Hindlimb muscle (tissue), 1 donor: Measurements from ENCODE around the gene DCC. TPM values are rescaled to one million over a fixed set of nuclear protein-coding genes. Genes with fewer than 3 reads are reported as not detected.

Source experiments
- DNase-seq: peaks from one replicate; pipeline ENCODE4 v3.0.0-alpha.2; 2013
- polyA plus RNA-seq: library from polyadenylated mRNA; unstranded; fragments of 120-200 nt; gene quantifications from one replicate; pipeline ENCODE4 v1.2.1, GENCODE V29; 2013; ENCODE audit not compliant: insufficient read length

Gene DCC
- polyA plus RNA-seq, 1 donor: 0.14 TPM

DNA sequence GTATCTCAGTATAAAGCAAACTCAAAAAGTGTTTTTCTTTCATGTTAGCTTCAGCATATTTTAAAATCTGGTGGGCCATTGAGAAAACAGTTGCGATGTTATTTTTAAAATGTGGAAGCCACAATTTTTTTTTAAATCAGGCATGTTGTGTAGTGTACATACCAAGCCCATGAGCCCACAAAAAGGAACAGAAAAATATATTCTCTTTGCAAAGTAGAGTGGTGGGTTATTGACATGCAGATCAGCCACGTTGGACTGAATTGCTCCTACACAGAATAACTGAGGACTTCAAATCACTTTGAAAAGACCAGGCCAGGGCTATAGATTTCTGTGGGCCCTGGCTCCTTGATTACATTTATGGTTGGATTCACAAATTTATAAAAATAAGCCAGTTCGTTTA is 774.4 kb downstream of the DCC start:
- no peak for DNase-seq

- DNase-seq: no peak
These were observed 776.0 kb downstream of the DCC start for GRCh38 chr18:53115876-53116585.

DNA sequence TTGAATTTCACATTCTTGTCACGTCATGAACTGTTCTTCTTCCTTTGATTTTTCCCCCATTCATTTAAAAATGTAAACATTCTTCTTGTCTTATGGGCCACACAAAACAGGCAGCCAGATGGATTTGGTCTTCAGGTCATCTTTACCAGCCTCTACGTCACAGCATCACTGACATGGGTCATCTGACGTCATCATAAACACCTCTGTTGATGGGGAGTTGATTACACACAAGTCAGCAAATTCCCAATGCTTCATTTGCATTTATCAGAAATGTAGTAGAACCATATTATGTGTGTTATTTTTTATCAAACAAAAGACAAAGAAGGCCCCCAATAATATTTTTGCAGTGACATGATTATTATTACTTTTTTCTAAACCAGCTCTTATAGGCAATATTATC is 777.9 kb downstream of the DCC start:
- no peak for DNase-seq

DNA sequence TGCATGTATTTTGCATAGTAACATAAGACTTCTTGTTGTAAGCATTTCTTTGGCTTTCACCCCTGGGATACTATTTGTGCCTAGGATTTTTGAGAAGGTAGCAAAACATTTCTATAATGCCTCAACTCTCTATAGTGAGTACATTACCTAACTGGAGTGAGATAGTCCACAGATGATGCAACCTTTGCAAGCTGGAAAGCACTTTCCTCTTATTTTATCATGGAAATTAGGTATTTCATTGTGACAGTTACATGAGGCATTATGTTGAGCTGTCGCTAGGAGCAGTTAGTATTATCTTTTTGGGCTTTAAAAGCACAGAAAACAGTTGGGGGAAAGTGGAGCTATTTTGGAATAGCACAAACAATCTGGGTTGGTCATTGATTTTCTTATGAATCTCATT is 786.2 kb downstream of the DCC start:
- DNase-seq: no peak

DNA sequence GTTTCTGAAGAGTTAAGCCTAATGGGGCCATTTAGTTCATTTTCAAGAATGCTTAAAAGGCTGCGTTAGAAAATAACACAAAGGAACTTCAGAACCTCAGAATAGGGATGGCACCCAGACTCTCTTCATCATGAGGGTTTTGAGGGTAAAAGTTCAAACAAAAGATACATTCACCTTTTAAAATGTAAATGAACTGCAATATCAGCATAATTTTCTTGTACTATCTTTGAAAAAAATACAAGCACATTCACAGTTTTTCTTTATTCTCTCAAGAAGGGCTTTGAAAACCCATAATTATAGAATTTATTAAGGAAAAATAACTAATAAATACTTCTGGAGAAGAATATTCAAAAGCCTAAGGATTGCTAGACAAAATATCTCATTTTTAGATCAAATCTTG is 791.0 kb downstream of the DCC start:
- no peak for DNase-seq

- DNase-seq: no peak
These were observed 794.7 kb downstream of the DCC start for GRCh38 chr18:53134711-53135110.

DNA sequence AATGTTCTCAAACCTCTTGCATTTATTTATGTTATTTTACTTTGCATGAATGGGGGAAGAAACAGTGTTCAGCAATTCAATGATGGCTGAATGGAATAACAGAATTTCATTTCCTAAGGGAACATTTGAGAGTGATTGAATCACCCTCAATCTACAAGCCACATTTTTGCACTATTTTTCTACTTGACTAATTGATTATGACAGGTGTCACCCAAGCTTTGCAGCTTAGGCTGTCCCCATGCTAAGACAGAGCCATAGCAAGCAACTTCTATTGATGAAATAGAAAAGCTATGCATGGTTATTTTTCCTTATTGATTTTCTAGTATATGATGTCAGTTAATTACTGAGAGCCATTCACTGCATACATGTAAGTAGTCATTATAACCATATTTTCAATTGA is 795.7 kb downstream of the DCC start:
- no peak for DNase-seq

- no peak for DNase-seq
These were observed 799.9 kb downstream of the DCC start for GRCh38 chr18:53139746-53140500.

- no peak for DNase-seq
These were observed 802.0 kb downstream of the DCC start for GRCh38 chr18:53142005-53142404.

DNA sequence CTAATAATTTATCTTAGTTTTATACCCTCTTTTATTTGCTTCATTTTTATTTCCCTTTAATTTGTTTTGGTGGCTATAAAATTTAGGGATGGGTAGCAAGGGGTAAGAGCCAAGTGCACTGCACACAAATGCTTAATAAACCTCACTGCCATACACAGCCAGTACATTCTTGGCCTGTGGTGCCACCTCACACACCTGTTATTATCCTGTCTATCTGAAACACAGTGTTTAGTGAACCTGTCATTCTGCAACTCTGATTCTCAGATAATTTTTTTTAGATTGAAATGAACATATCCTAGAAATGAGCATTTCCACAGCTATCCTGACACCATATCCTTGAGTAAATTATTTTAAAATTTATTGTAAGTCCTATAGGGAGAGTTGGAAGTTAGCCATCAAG is 807.5 kb downstream of the DCC start:
- no peak for DNase-seq

GRCh38 chr18:53148123-53148522 is 808.1 kb downstream of the DCC start:
- DNase-seq: no peak

DNA sequence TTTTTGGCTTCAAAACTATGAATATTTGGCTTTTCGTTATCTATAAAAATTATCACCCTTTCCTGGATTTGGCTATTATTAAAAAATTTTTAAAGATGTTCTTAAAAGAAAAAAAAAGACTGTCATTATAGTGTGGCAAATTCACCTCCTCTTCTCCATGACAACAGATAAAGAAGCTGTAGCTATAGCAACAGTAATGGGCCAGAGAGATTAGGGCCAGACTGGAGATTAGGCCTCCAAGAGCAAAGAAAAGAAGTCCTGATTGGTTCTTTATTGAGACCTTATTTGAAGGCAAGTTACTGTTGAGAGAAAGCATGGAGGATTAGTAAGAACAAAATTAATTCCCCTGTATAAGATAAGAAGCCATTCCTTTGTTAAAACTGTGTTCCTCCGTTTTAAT is 812.5 kb downstream of the DCC start:
- DNase-seq: no peak

- DNase-seq: no peak
These were observed 813.3 kb downstream of the DCC start for GRCh38 chr18:53153281-53153680.

DNA sequence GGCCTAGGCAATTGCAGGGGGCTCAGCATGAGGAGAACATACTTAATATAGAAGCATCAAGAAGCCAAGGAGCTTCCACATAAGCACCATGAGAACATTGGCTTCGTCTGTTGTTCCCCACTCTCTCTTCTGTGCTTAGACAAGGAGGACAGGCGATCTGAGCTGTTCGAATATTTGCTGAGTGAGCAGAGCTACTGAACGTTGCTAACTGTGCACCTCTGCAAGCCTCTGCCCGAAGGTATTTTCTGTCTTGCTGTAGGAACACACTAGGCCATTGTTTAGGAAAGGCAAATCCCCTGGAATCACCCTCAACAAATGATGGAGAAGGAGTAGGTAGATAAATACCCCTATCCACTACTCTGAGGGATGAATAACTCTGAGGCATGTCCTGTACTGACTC is 813.8 kb downstream of the DCC start:
- DNase-seq: no peak

GRCh38 chr18:53165770-53166169 is 825.8 kb downstream of the DCC start:
- DNase-seq: no peak

DNA sequence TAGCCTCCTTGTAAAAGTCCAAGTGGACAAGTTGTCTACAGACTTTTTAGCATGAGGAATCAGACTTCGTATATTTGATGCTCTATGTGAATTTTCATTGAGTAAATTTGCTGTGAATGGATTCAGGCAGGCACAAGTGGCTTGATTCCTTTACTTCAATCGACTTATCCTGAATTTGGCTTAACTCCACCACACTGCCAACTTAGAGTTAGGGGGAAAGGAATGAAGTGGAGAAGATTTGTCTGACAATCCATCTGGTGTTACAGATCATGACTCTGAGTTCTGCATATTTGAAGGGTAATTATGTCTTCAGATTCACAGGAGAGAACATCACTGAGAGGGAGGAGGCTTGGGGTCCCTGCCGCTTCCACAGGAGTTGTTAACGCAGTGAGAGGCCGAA is 829.3 kb downstream of the DCC start:
- no peak for DNase-seq

DNA sequence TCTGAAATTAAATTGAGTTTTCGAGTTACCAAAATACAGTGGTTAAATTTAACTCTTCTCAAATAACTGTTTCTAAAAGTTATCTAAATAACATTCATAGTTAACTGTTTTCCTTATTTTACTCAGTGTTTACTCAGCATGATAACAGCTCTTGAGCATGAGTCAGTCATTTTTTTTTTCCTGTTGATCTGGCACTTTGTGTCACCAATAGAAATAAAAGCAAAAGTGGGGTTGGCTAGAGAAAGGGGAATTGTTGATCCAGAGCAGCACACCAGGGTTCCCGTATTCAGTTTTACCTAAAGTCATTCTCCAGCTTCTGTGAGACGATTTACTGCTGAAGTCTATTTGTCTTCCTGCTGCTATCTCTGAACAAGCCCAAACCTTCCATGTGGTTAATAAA is 851.6 kb downstream of the DCC start:
- no peak for DNase-seq

DNA sequence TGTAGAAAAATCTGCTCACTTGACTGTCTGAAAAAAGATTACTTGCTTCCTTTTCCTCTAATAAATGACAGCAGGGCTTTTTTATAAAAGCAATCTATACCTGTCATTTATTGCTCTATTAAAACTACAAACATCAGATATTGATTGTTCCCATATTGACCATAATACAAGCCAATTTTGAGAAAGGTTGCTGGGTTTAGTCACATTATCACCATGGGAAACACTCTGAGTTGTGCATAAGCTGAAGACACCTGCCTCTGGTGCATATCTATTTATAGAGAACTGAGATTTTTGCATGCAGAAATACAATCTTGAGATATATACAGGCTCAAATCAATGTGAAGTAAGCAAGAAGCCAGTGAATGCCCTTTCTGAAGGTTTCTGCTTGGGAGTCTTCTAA is 853.9 kb downstream of the DCC start:
- DNase-seq: no peak

DNA sequence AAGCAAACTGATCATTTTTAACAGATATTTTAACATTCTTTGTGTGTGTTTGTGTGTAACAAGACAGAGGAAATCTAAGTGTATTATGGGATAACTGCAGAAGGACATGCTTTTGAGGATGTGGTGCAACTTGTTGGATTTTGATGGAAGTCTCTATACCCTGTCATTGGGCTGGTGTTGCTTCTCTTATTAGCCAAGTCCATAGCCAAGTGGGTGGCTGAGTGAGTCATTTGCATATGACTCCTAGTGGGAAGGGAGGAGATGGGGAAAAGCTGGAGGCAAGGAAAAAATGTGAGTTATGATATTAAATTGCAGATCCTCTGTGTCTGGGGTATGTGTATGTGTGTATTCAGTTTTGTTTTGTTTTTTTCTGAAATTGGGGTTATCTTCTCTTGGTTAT is 879.9 kb downstream of the DCC start:
- no peak for DNase-seq

GRCh38 chr18:53224128-53224778 is 884.3 kb downstream of the DCC start:
- DNase-seq: no peak

- DNase-seq: no peak
These were observed 885.7 kb downstream of the DCC start for GRCh38 chr18:53225567-53226325.

GRCh38 chr18:53234610-53235009 is 894.6 kb downstream of the DCC start:
- DNase-seq: no peak

GRCh38 chr18:53241161-53241560 is 901.2 kb downstream of the DCC start:
- no peak for DNase-seq
